Mucosa of rectum (tissue), 2 donors: ENCODE results near the gene SLC35D1.
"Not testable (repeated sequence)": the region's sequence is repeated elsewhere in the genome, so short reads cannot be mapped to it uniquely, and the experiment has no call there.

Experiments
- H3K27ac ChIP-seq, 2 donors: one replicate each; pipeline ENCODE4 v1.7.0; 2013; ENCODE audit warnings: inconsistent platforms in 2 of 2, low read depth in 2 of 2, low read length in 2 of 2
- H3K27me3 ChIP-seq, 2 donors: one replicate each; pipeline ENCODE4 v1.7.0; 2013; ENCODE audit warnings: low read length in 2 of 2; ENCODE audit not compliant: control insufficient read depth in 2 of 2, insufficient read depth in 2 of 2
- H3K36me3 ChIP-seq, 2 donors: one replicate each; pipeline ENCODE4 v1.7.0; 2013; ENCODE audit warnings: low read length in 2 of 2; ENCODE audit not compliant: control insufficient read depth in 2 of 2, insufficient read depth in 2 of 2
- H3K4me1 ChIP-seq, 2 donors: one replicate each; pipeline ENCODE4 v1.7.0; 2013; ENCODE audit warnings: low read length in 2 of 2, mild to moderate bottlenecking in 1 of 2; ENCODE audit not compliant: control insufficient read depth in 2 of 2, insufficient read depth in 2 of 2
- H3K4me3 ChIP-seq, 2 donors: one replicate each; pipeline ENCODE4 v1.7.0; 2013; ENCODE audit warnings: low read length in 2 of 2
- H3K9ac ChIP-seq, 2 donors: one replicate each; pipeline ENCODE4 v1.7.0; 2013; ENCODE audit warnings: low read length in 2 of 2, low read depth in 1 of 2, mild to moderate bottlenecking in 1 of 2
- H3K9me3 ChIP-seq, 2 donors: one replicate each; pipeline ENCODE4 v1.7.0; 2013; ENCODE audit warnings: low read length in 2 of 2; ENCODE audit not compliant: control insufficient read depth in 2 of 2
- donor health status: healthy.
- donor health status: Normal muscosa, but diverticular disease.

SLC35D1 gene

DNA sequence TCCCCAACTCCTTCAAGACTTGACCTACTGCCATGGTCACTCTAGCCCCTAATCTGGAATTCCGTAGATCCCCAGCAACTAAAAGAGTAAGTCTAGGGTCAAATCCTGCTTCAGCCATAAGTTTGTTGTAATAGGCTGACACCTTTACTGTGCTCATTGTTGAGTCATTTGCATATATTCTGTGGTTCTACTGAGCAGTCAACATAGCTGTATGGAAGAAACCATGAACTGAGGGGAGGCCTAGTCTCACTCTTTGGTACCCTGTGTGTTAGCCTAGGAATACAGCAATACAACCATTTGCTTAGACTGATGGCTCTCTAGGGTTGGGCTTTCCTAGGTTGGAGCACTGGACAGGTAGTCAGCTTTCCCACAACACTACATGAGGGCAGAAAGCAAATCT lies 23.6 kb upstream of the SLC35D1 start:
- H3K36me3 ChIP-seq: no peaks in the 10 kb centered on the region
- H3K27ac ChIP-seq: no peak overlapping the region
- H3K27me3 ChIP-seq: no peaks in the 10 kb centered on the region
- no peak overlapping the region for H3K9ac ChIP-seq
- no peaks in the 10 kb centered on the region for H3K9me3 ChIP-seq
- H3K4me1 ChIP-seq: no peaks in the 10 kb centered on the region
- H3K4me3 ChIP-seq: no peak overlapping the region

DNA sequence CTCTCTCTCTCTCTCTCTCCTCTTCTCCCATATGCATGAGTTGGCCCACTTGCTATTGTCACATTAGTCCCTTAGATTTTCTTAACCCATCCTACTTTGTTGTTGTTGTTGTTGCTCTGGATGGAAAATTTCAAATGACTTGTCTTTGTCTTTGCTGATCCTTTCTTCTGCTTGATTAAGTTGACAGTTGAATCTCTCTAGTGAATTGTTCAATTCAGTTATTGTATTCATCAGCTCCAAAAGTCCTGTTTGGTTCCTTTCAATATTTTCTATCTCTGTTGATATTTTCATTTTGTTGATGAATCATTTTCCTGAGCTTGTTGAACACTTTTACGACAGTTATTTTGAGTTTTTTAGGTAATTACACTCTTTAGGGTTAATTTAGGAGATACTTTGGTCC lies 18.8 kb upstream of the SLC35D1 start:
- H3K4me1 ChIP-seq: no peaks in the 10 kb centered on the region
- no peak overlapping the region for H3K27ac ChIP-seq
- no peak overlapping the region for H3K9ac ChIP-seq
- peaks cover 0 to 3% of the 10 kb centered on the region in 2 donors for H3K9me3 ChIP-seq
- no peaks in the 10 kb centered on the region for H3K27me3 ChIP-seq
- no peaks in the 10 kb centered on the region for H3K36me3 ChIP-seq
- no peak overlapping the region for H3K4me3 ChIP-seq

DNA sequence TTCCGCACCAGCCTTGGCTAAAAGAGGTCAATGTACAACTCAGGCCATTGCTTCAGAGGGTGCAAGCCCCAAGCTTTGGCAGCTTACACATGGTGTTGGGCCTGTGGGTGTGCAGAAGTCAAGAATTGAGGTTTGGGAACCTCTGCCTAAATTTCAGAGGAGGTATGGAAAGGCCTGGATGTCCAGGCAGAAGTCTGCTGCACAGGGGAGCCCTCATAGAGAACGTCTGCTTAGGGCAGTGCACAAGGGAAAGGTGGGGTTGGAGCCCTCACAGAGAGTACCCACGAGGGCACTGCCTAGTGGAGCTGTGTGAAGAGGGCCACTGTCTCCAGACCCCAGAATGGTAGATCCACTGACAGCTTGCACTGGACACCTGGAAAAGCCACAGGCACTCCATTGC lies 13.7 kb upstream of the SLC35D1 start:
- H3K27me3 ChIP-seq, H3K9ac ChIP-seq, H3K9me3 ChIP-seq, H3K4me3 ChIP-seq, H3K27ac ChIP-seq, H3K4me1 ChIP-seq, H3K36me3 ChIP-seq: not testable (repeated sequence)

DNA sequence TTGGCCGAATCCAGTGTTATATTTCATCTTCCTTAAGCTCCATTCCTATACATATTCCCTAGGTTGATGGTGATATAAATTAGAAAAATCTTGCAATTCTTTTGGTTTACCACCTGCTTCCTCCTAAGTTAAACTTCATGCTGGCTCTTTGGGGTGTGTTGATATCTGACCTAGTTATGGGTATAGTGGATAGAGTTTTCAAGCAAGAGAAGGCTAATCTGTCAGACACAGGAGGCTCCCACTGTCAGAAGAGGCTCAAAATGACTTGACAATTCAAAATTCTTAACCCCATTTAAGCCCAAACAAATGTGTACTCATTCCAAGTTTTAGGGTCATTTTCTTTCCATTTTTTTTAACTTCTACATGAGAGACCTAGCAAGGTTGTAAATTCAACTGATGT lies 8.5 kb upstream of the SLC35D1 start:
- Histone ChIP-seq H3K9ac (no peak overlapping the region), H3K27me3 (no peaks in the 10 kb centered on the region), H3K4me1 (peaks cover 0 to 6% of the 10 kb centered on the region in 2 donors), H3K36me3 (no peaks in the 10 kb centered on the region), H3K9me3 (no peaks in the 10 kb centered on the region), H3K27ac (no peak overlapping the region), H3K4me3 (no peak overlapping the region)

DNA sequence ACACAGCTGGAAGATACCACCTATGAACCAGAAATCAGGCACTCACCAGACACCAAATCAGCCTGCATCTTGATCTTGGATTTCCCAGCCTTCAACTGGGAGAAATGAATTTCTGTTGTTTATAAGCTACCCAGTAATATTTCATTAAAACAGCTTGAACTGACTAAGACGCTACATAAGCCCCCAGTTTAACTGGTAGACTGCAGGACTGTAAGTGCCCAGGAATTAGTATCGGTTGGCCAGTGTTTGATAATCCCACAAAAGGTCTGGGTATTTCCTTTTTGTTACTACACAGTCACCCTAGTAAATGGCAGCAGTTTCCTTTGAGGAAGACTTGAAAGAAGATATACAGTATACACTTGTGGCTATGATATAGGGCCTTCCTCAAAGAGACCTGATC lies 7.3 kb upstream of the SLC35D1 start:
- no peaks in the 10 kb centered on the region for H3K9me3 ChIP-seq
- H3K4me1 ChIP-seq: peaks cover 0 to 6% of the 10 kb centered on the region in 2 donors
- no peaks in the 10 kb centered on the region for H3K27me3 ChIP-seq
- no peaks in the 10 kb centered on the region for H3K36me3 ChIP-seq
- H3K9ac ChIP-seq: no peak overlapping the region
- no peak overlapping the region for H3K27ac ChIP-seq
- H3K4me3 ChIP-seq: no peak overlapping the region

DNA sequence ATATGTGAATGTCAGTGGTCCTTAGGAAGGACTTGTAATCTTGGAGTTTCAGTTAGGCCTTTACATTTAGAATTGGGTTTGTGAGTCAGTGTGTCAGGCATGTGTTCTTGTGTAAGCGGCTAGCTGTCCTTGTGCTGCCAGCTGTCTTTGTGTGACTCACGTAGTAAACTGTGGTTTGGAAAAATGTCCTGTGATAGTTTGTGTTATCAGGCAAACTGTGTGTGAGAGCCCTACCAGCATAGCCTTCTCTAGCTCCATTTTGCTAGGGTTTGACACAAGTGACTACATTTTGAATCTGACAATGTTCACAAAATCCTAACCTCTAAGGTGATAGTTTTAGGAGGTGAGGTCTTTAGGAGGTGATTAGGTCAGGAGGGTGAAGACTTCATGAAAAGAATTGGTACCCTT lies 6.9 kb upstream of the SLC35D1 start:
- Histone ChIP-seq H3K9ac (no peak overlapping the region), H3K4me1 (peaks cover 0 to 6% of the 10 kb centered on the region in 2 donors), H3K4me3 (no peak overlapping the region), H3K27me3 (no peaks in the 10 kb centered on the region), H3K36me3 (no peaks in the 10 kb centered on the region), H3K9me3 (no peaks in the 10 kb centered on the region), H3K27ac (no peak overlapping the region)

DNA sequence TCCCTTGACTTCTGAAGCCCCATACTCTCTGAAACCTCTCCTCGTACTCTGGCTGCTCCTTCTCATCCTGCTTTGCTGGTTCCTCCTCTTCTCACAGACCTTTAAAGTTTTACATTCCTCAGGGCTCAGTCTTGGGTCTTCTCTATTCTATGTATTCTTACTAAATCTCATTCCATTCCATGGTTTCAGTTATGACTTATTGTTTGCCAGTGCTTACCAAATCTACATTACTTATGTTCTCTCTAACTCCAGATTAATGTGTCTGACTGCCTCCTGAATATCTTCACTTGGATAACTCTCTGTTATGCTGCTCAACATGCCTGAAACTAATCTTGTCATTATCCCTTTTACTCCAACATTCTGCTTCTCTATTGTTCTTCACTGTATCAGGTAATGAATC lies 5.4 kb upstream of the SLC35D1 start:
- H3K4me1 ChIP-seq: peaks cover 0 to 6% of the 10 kb centered on the region in 2 donors
- no peaks in the 10 kb centered on the region for H3K27me3 ChIP-seq
- no peaks in the 10 kb centered on the region for H3K36me3 ChIP-seq
- H3K9ac ChIP-seq: no peak overlapping the region
- H3K9me3 ChIP-seq: no peaks in the 10 kb centered on the region
- H3K27ac ChIP-seq: no peak overlapping the region
- H3K4me3 ChIP-seq: no peak overlapping the region

DNA sequence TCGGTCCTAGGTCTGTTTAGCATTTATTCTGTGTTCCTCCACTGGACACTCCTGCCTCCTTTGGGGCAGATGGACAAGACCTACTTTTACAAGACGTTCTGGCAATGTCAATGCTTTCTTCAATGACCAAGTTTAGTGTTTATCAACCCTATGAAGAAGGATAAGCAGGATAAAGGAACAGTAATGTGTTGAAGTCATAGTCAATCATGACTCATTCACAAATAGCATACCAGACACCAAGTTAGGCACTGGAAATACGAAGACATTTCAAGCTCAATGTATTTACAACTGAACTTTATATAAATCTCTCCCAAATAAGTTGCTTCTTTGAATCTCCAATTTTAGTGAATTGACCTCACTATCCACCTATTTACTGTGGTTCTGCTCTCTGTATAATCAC lies 4.8 kb upstream of the SLC35D1 start:
- no peaks in the 10 kb centered on the region for H3K27me3 ChIP-seq
- no peak overlapping the region for H3K9ac ChIP-seq
- no peaks in the 10 kb centered on the region for H3K36me3 ChIP-seq
- H3K4me1 ChIP-seq: peaks cover 0 to 6% of the 10 kb centered on the region in 2 donors
- no peak overlapping the region for H3K27ac ChIP-seq
- no peaks in the 10 kb centered on the region for H3K9me3 ChIP-seq
- H3K4me3 ChIP-seq: no peak overlapping the region

DNA sequence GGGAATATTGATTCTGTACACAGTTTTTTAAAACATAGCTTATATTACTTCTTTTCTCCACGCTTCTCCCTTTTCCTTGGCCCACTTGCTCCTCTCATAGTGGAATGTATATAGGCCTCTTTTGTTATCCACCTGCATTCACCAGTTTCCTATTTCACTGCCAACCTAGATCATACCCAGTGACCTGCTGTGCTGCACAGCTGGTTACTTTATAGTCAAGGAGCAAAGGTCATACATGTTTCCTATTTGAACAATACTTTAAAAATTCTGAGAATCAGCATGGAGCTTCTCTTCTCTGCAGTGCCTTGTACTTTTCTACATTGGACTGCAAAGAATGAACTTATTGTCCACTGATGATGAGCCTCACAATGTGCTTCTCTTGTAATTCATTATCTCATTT lies 4.3 kb upstream of the SLC35D1 start:
- H3K9ac ChIP-seq: no peak overlapping the region
- H3K4me1 ChIP-seq: peaks cover 0 to 6% of the 10 kb centered on the region in 2 donors
- no peaks in the 10 kb centered on the region for H3K9me3 ChIP-seq
- no peaks in the 10 kb centered on the region for H3K36me3 ChIP-seq
- H3K27ac ChIP-seq: no peak overlapping the region
- no peak overlapping the region for H3K4me3 ChIP-seq
- no peaks in the 10 kb centered on the region for H3K27me3 ChIP-seq

DNA sequence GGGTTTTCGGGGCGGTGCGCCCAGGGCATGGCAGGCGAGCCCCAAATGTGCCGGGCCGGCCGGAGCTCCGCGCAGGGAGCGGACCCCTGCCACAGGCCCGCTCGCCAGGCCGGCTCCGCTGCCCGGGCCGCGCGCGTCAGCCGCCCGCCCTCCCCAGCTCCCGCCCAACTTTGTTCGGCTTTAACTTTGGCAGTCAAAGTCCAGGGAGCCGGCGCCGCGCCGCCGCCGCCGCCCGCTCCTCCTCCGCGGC lies 488 bp downstream of the SLC35D1 start:
- H3K27ac ChIP-seq: peak overlapping the region; percentile 97
- peak overlapping the region; percentile 95 to 98 for H3K9ac ChIP-seq
- H3K4me1 ChIP-seq: peaks cover 7 to 23% of the 10 kb centered on the region in 2 donors
- H3K36me3 ChIP-seq: peaks cover 7 to 13% of the 10 kb centered on the region in 2 donors
- no peaks in the 10 kb centered on the region for H3K9me3 ChIP-seq
- H3K4me3 ChIP-seq: peak overlapping the region; percentile 88 to 92
- H3K27me3 ChIP-seq: no peaks in the 10 kb centered on the region
